GM23338 (cell line): ENCODE measurements around the gene GET4. TPM values are rescaled to one million over a fixed set of nuclear protein-coding genes. Genes with fewer than 3 reads are reported as not detected.

Source experiments
- ATAC-seq: fragments of 200-7000 bp; cut with Tn5 transposase; 3 replicates; pipeline ENCODE4 v1.9.1; 2020
- DNase-seq: peaks from one replicate; pipeline ENCODE4 v3.0.0-alpha.2; 2015; ENCODE audit warnings: low spot score
- H2AFZ ChIP-seq: fragments of 200-600 bp; sonication (generic); 2 replicates; pipeline ENCODE4 v1.8.0; 2016; ENCODE audit warnings: antibody characterized with exemption, mild to moderate bottlenecking, moderate library complexity
- H3F3A ChIP-seq: fragments of 200-600 bp; sonication (generic); replicated peaks from 2 replicates; pipeline ENCODE4 v1.8.0; 2017; ENCODE audit warnings: antibody characterized with exemption, mixed run types, low read depth
- H3K27ac ChIP-seq: fragments of 200-600 bp; sonication (generic); 2 replicates; pipeline ENCODE4 v1.6.1; 2016; ENCODE audit warnings: low read depth
- H3K27me3 ChIP-seq: fragments of 200-600 bp; sonication (generic); 2 replicates; pipeline ENCODE4 v1.8.0; 2016; ENCODE audit warnings: mild to moderate bottlenecking, mixed run types, moderate library complexity; ENCODE audit not compliant: insufficient read depth
- H3K36me3 ChIP-seq: fragments of 200-600 bp; sonication (generic); 2 replicates; pipeline ENCODE4 v1.8.0; 2016; ENCODE audit warnings: mild to moderate bottlenecking; ENCODE audit not compliant: insufficient read depth
- H3K4me1 ChIP-seq: fragments of 200-600 bp; sonication (generic); 2 replicates; pipeline ENCODE4 v1.8.0; 2016; ENCODE audit warnings: mild to moderate bottlenecking, moderate library complexity; ENCODE audit not compliant: insufficient read depth
- H3K4me2 ChIP-seq: fragments of 200-600 bp; sonication (generic); 2 replicates; pipeline ENCODE4 v1.7.1; 2017; ENCODE audit warnings: mixed run types
- H3K4me3 ChIP-seq: fragments of 200-600 bp; sonication (generic); 2 replicates; pipeline ENCODE4 v1.6.1; 2016; ENCODE audit warnings: mixed run types
- H3K79me2 ChIP-seq: fragments of 200-600 bp; sonication (generic); replicated peaks from 2 replicates; pipeline ENCODE4 v1.8.0; 2017; ENCODE audit warnings: mild to moderate bottlenecking; ENCODE audit not compliant: insufficient read depth
- H3K9me2 ChIP-seq: fragments of 200-600 bp; sonication (generic); 2 replicates; pipeline ENCODE4 v1.8.0; 2017; ENCODE audit not compliant: insufficient read depth
- H4K20me1 ChIP-seq: fragments of 200-600 bp; sonication (generic); replicated peaks from 2 replicates; pipeline ENCODE4 v1.8.0; 2017; ENCODE audit warnings: mild to moderate bottlenecking; ENCODE audit not compliant: insufficient read depth
- H3K27ac Mint-ChIP-seq: 2 replicates; pipeline ENCODE4 v1.8.0; 2020; ENCODE audit warnings: inconsistent platforms, mild to moderate bottlenecking, moderate library complexity, mixed read lengths
- H3K27me3 Mint-ChIP-seq: 3 replicates; pipeline ENCODE4 v1.8.0; 2022; ENCODE audit warnings: low read depth, mild to moderate bottlenecking, moderate library complexity, mixed read lengths, inconsistent platforms; ENCODE audit not compliant: insufficient read depth, poor library complexity
- H3K36me3 Mint-ChIP-seq: 3 replicates; pipeline ENCODE4 v1.8.0; 2021; ENCODE audit warnings: low read depth, mild to moderate bottlenecking, inconsistent platforms, moderate library complexity, mixed read lengths
- H3K4me1 Mint-ChIP-seq: 3 replicates; pipeline ENCODE4 v1.8.0; 2020; ENCODE audit warnings: mild to moderate bottlenecking, inconsistent platforms, mixed read lengths
- H3K4me3 Mint-ChIP-seq: 3 replicates; pipeline ENCODE4 v1.8.0; 2021; ENCODE audit warnings: moderate library complexity, mild to moderate bottlenecking, inconsistent platforms, mixed read lengths
- H3K9me3 Mint-ChIP-seq: 3 replicates; pipeline ENCODE4 v1.8.0; 2020; ENCODE audit warnings: moderate library complexity, mild to moderate bottlenecking, inconsistent platforms, mixed read lengths
- CREB1 ChIP-seq: fragments of 250-450 bp; sonication (Bioruptor Pico); IDR thresholded peaks from 2 replicates; pipeline ENCODE4 v1.5.0; 2020; ENCODE audit warnings: low read depth, mild to moderate bottlenecking, moderate library complexity
- CTCF ChIP-seq, 2 experiments: fragments of 200-600 bp in 1 of 2; sonication (generic) in 1 of 2; conservative IDR thresholded peaks; 2 replicates each; pipeline versions ENCODE4 v1.5.1 to v1.6.1; 2016 to 2017; ENCODE audit warnings: antibody characterized with exemption in 2 of 2, low read depth in 2 of 2, mild to moderate bottlenecking in 2 of 2, moderate library complexity in 1 of 2
- ETS1 ChIP-seq: IDR thresholded peaks from 2 replicates; pipeline ENCODE4 v1.6.1; 2016; ENCODE audit warnings: antibody characterized with exemption
- EZH2 ChIP-seq: fragments of 200-600 bp; sonication (generic); IDR thresholded peaks from one replicate; pipeline ENCODE4 v1.8.0; 2017; ENCODE audit warnings: antibody characterized with exemption, mild to moderate bottlenecking, low read depth; ENCODE audit not compliant: unreplicated experiment
- EZH2phosphoT487 ChIP-seq: fragments of 200-600 bp; sonication (generic); IDR thresholded peaks from one replicate; pipeline ENCODE4 v1.8.1; 2018; ENCODE audit warnings: antibody characterized with exemption; ENCODE audit not compliant: unreplicated experiment
- JUNB ChIP-seq: IDR thresholded peaks from one replicate; pipeline ENCODE4 v1.6.1; 2016; ENCODE audit warnings: antibody characterized with exemption; ENCODE audit not compliant: unreplicated experiment
- NANOG ChIP-seq: IDR thresholded peaks from 2 replicates; pipeline ENCODE4 v1.6.1; 2016; ENCODE audit warnings: antibody characterized with exemption, borderline replicate concordance
- POLR2AphosphoS5 ChIP-seq: IDR thresholded peaks from 2 replicates; pipeline ENCODE4 v1.6.1; 2016; ENCODE audit warnings: antibody characterized with exemption, low read depth
- REST ChIP-seq: IDR thresholded peaks from one replicate; pipeline ENCODE4 v1.6.1; 2018; ENCODE audit warnings: antibody characterized with exemption; ENCODE audit not compliant: unreplicated experiment
- STAT1 ChIP-seq: IDR thresholded peaks from one replicate; pipeline ENCODE4 v1.6.1; 2016; ENCODE audit warnings: antibody characterized with exemption; ENCODE audit not compliant: unreplicated experiment
- ZNF114 ChIP-seq: fragments of 250-450 bp; sonication (Bioruptor Pico); IDR thresholded peaks from 2 replicates; pipeline ENCODE4 v1.5.0; 2020; ENCODE audit warnings: mild to moderate bottlenecking, moderate library complexity
- ZNF331 ChIP-seq: fragments of 250-450 bp; sonication (Bioruptor Pico); IDR thresholded peaks from 2 replicates; pipeline ENCODE4 v1.5.0; 2020; ENCODE audit warnings: low read depth, mild to moderate bottlenecking, moderate library complexity
- ZNF462 ChIP-seq: fragments of 250-450 bp; sonication (Bioruptor Pico); IDR thresholded peaks from 2 replicates; pipeline ENCODE4 v1.5.0; 2020; ENCODE audit warnings: mild to moderate bottlenecking, moderate library complexity
- polyA plus RNA-seq: library from polyadenylated mRNA; unstranded; fragments of >200 nt; fragmentation: Nextera tagmentation; extraction: Ambion mirVana; gene quantifications from 2 replicates; pipeline ENCODE4 v1.2.1, GENCODE V29; 2016
- total RNA-seq: library from RNA; depleted of rRNA; stranded (reverse); fragments of >200 nt; shearing (Covaris generic); gene quantifications from 2 replicates; pipeline ENCODE4 v1.2.3, GENCODE V29; 2014

The GET4 gene
- total and polyA plus RNA-seq, 2 experiments from 2014 or later: 48.0 to 79.1 TPM

- no peaks in the 10 kb centered on the region for H3K4me1 ChIP-seq
- no peaks in the 10 kb centered on the region; the same call in 2 of the 3 replicates for H3K4me1 Mint-ChIP-seq
- H2AFZ ChIP-seq: no peak overlapping the region
- no peak overlapping the region for H3K4me3 ChIP-seq
- no peaks in the 10 kb centered on the region for H3F3A ChIP-seq
- no peaks in the 10 kb centered on the region for H3K9me2 ChIP-seq
- H3K36me3 ChIP-seq: peaks cover 42% of the 10 kb centered on the region; the same call in 1 of the 2 replicates
- TF ChIP-seq ZNF462 (CRISPR knock-in tag): no peak
- no peak for TF ChIP-seq NANOG
- TF ChIP-seq ETS1: no peak
- no peak for TF ChIP-seq CTCF (conservative IDR thresholded peaks at IDR 0.05; ENCODE audit: low read depth in 2 of 2)
- TF ChIP-seq STAT1: no peak
- no peak for TF ChIP-seq CREB1 (CRISPR knock-in tag)
- TF ChIP-seq ZNF114 (CRISPR knock-in tag): no peak
- TF ChIP-seq EZH2: no peak
- TF ChIP-seq JUNB: no peak
- TF ChIP-seq POLR2AphosphoS5: no peak
- no peak for TF ChIP-seq ZNF331 (CRISPR knock-in tag)
- TF ChIP-seq EZH2phosphoT487: no peak
- no peak for TF ChIP-seq REST
- peaks cover 2% of the 10 kb centered on the region for H3K27me3 Mint-ChIP-seq
- no peak overlapping the region for H3K27ac Mint-ChIP-seq
- ATAC-seq: no peak
- H3K27me3 ChIP-seq: no peaks in the 10 kb centered on the region
- peaks cover 15% of the 10 kb centered on the region for H3K79me2 ChIP-seq
- H3K4me3 Mint-ChIP-seq: no peak overlapping the region
- peaks cover 88% of the 10 kb centered on the region for H3K36me3 Mint-ChIP-seq
- H3K27ac ChIP-seq: no peak overlapping the region
- H3K9me3 Mint-ChIP-seq: no peaks in the 10 kb centered on the region
- no peak overlapping the region for H3K4me2 ChIP-seq
- peaks cover 12% of the 10 kb centered on the region for H4K20me1 ChIP-seq
- no peak for DNase-seq
These were observed 20.5 kb upstream of the GET4 start for GRCh38 chr7:855686-856369.
